ENCODE measurements around the gene HEATR5A.

GRCh38 chr14:31391473-31391872, 28.9 kb downstream of the HEATR5A start:
- no peak for TF ChIP-seq POLR2A (IDR thresholded peaks at IDR 0.05; ENCODE audit: extremely low read depth, insufficient read length)
- no peak for TF ChIP-seq MAX (IDR thresholded peaks at IDR 0.05; ENCODE audit: low read depth, low read length)
- TF ChIP-seq CTCF (IDR thresholded peaks at IDR 0.05; ENCODE audit: low read depth, low read length): no peak

All from NB4 (cell line).